MM.1S (cell line): ENCODE measurements around the gene FUOM.

Experiments used
- DNase-seq: peaks from one replicate; pipeline ENCODE4 v3.0.0-alpha.2; 2015
- H2AFZ ChIP-seq: fragments of 300-600 bp; sonication (generic); 2 replicates; pipeline ENCODE4 v1.6.0; 2016; ENCODE audit warnings: antibody characterized with exemption, low read length
- H3F3A ChIP-seq: fragments of 300-600 bp; sonication (generic); 2 replicates; pipeline ENCODE4 v1.6.1; 2016; ENCODE audit warnings: mild to moderate bottlenecking, antibody characterized with exemption, low read length, moderate library complexity, mixed read lengths; ENCODE audit not compliant: insufficient read depth
- H3K27ac ChIP-seq: fragments of 300-600 bp; sonication (generic); 2 replicates; pipeline ENCODE4 v1.5.1; 2016; ENCODE audit warnings: mild to moderate bottlenecking, low read length
- H3K27me3 ChIP-seq: fragments of 300-600 bp; sonication (generic); replicated peaks from 2 replicates; pipeline ENCODE4 v1.6.0; 2016; ENCODE audit warnings: low read length; ENCODE audit not compliant: insufficient read depth
- H3K36me3 ChIP-seq: fragments of 300-600 bp; sonication (generic); replicated peaks from 2 replicates; pipeline ENCODE4 v1.6.1; 2016; ENCODE audit warnings: mild to moderate bottlenecking, low read length, mixed read lengths; ENCODE audit not compliant: insufficient read depth
- H3K4me1 ChIP-seq: fragments of 300-600 bp; sonication (generic); 2 replicates; pipeline ENCODE4 v1.6.1; 2016; ENCODE audit warnings: low read length, mixed read lengths
- H3K4me2 ChIP-seq: fragments of 300-600 bp; sonication (generic); 2 replicates; pipeline ENCODE4 v1.6.0; 2016; ENCODE audit warnings: low read depth, low read length
- H3K4me3 ChIP-seq: fragments of 300-600 bp; sonication (generic); 2 replicates; pipeline ENCODE4 v1.5.1; 2016; ENCODE audit warnings: low read length, mixed read lengths
- H3K79me2 ChIP-seq: fragments of 300-600 bp; sonication (generic); 2 replicates; pipeline ENCODE4 v1.6.1; 2016; ENCODE audit warnings: mixed run types, low read length, mixed read lengths
- H3K9ac ChIP-seq: fragments of 300-600 bp; sonication (generic); 2 replicates; pipeline ENCODE4 v1.6.1; 2016; ENCODE audit warnings: low read length, mixed read lengths
- H3K9me2 ChIP-seq: fragments of 300-600 bp; sonication (generic); replicated peaks from 2 replicates; pipeline ENCODE4 v1.6.1; 2016; ENCODE audit warnings: mild to moderate bottlenecking, low read length, mixed read lengths; ENCODE audit not compliant: insufficient read depth
- H3K9me3 ChIP-seq: fragments of 300-600 bp; sonication (generic); replicated peaks from 2 replicates; pipeline ENCODE4 v1.6.1; 2016; ENCODE audit warnings: mild to moderate bottlenecking, low read length, mixed read lengths; ENCODE audit not compliant: insufficient read depth
- H4K20me1 ChIP-seq: fragments of 300-600 bp; sonication (generic); 2 replicates; pipeline ENCODE4 v1.6.1; 2016; ENCODE audit warnings: mild to moderate bottlenecking, low read length, moderate library complexity, mixed read lengths; ENCODE audit not compliant: insufficient read depth
- EZH2 ChIP-seq: fragments of 300-600 bp; sonication (generic); optimal IDR thresholded peaks from 2 replicates; pipeline ENCODE3; 2017; ENCODE audit warnings: low read depth, mild to moderate bottlenecking, antibody characterized with exemption, low read length, mixed read lengths
- EZH2phosphoT487 ChIP-seq: fragments of 300-600 bp; sonication (generic); IDR thresholded peaks from 2 replicates; pipeline ENCODE4 v1.6.1; 2018; ENCODE audit warnings: antibody characterized with exemption, low read length
- TF ChIP-seq, protein P1 (sequence below): fragments of 300-600 bp; sonication (generic); IDR thresholded peaks from 2 replicates; pipeline ENCODE4 v1.5.1; 2016; ENCODE audit warnings: antibody characterized with exemption, low read length, mixed read lengths

Gene FUOM

DNA sequence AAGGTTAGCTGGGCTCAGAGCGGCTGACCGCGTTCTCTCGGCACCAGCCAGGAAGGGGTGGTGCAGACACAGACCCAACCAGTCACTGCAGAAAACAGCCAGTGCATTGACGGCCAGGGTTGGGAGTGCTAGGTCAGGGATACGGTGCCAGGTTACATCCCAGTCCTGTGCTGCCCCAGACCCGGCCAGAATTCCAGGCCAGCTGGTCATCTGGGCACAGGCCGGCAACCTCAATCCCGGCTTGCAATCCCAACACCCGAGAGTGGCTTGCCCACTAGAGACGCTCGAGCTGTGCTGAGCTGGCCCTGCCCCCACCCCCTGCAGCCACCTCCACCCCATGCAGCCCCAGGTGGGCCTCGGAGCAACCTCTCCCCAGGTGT lies 6.9 kb downstream of the FUOM start:
- H2AFZ ChIP-seq, result no peak overlapping the region
- H3K9me2 ChIP-seq, result no peaks in the 10 kb centered on the region
- TF ChIP-seq, protein P1, sequence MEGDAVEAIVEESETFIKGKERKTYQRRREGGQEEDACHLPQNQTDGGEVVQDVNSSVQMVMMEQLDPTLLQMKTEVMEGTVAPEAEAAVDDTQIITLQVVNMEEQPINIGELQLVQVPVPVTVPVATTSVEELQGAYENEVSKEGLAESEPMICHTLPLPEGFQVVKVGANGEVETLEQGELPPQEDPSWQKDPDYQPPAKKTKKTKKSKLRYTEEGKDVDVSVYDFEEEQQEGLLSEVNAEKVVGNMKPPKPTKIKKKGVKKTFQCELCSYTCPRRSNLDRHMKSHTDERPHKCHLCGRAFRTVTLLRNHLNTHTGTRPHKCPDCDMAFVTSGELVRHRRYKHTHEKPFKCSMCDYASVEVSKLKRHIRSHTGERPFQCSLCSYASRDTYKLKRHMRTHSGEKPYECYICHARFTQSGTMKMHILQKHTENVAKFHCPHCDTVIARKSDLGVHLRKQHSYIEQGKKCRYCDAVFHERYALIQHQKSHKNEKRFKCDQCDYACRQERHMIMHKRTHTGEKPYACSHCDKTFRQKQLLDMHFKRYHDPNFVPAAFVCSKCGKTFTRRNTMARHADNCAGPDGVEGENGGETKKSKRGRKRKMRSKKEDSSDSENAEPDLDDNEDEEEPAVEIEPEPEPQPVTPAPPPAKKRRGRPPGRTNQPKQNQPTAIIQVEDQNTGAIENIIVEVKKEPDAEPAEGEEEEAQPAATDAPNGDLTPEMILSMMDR, result no peak
- no peak for TF ChIP-seq EZH2phosphoT487
- no peak for TF ChIP-seq EZH2
- no peaks in the 10 kb centered on the region for H3K4me1 ChIP-seq
- no peaks in the 10 kb centered on the region for H3F3A ChIP-seq
- H3K27me3 ChIP-seq, result peaks cover 25% of the 10 kb centered on the region
- H3K36me3 ChIP-seq, result no peaks in the 10 kb centered on the region
- no peak for DNase-seq
- no peaks in the 10 kb centered on the region for H4K20me1 ChIP-seq
- no peak overlapping the region for H3K27ac ChIP-seq
- no peaks in the 10 kb centered on the region for H3K79me2 ChIP-seq
- no peaks in the 10 kb centered on the region for H3K9me3 ChIP-seq
- H3K9ac ChIP-seq, result no peak overlapping the region
- H3K4me2 ChIP-seq, result no peak overlapping the region
- no peak overlapping the region for H3K4me3 ChIP-seq

DNA sequence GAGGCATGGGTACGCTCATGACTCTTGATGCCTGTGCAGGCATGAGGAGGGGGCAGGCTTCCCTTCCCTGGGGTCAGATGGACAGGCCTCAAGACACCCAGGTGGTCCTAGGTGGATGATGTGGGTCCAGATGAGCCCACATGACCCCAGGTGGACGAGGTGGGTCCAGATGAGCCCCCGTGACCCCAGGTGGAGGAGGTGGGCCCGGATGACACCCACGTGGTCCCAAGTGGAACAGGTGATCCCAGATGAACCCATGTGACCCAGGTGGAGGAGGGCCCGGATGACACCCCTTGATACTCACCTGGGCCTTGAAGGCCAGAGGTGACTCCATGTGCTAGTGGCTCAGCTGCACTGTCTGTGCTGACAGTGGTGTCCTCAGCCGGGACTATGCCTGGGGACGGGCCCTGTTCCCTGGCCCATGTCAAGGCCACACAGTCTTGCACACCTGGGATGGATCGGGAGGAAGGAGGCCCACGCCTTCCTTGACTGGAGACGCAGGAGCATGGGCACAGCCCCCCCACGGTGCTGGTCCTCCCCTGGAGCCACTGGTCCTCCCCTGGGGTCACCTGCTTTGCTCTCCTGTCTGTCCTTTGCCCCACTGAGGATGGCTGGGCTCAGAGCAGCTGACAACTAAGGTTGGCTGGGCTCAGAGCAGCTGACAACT lies 7.4 kb downstream of the FUOM start:
- H3K27me3 ChIP-seq, result peaks cover 30% of the 10 kb centered on the region
- H3K79me2 ChIP-seq, result no peaks in the 10 kb centered on the region
- no peak overlapping the region for H3K4me2 ChIP-seq
- H3F3A ChIP-seq, result no peaks in the 10 kb centered on the region
- no peaks in the 10 kb centered on the region for H3K36me3 ChIP-seq
- no peak overlapping the region for H2AFZ ChIP-seq
- no peak for DNase-seq
- no peak overlapping the region for H3K9ac ChIP-seq
- H4K20me1 ChIP-seq, result no peaks in the 10 kb centered on the region
- no peaks in the 10 kb centered on the region for H3K9me2 ChIP-seq
- TF ChIP-seq EZH2phosphoT487 (no peak), EZH2 (no peak)
- TF ChIP-seq, protein P1, result no peak
- H3K27ac ChIP-seq, result no peak overlapping the region
- no peaks in the 10 kb centered on the region for H3K4me1 ChIP-seq
- H3K4me3 ChIP-seq, result no peak overlapping the region
- H3K9me3 ChIP-seq, result no peaks in the 10 kb centered on the region

DNA sequence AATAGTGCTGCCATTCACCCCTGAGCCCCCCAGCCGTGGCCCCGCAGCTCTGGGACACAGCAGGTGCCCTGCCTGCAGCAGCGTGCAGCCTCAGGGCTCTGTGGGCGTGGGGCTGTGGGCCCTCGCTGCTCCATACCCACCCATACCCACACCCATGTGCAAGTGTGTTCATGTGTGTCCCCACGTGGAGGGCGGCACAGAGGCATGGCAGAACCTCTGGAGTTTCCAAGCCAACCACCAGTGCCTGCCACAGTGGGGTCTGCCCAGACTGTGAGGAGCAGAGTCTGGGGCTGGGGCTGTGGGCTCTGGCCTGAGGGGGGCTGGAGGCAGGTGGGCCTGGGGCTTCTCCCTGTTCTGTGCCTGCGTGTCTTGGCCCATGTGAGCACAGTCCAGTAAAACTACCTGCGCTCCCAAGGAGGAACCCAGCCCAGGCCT lies 8.2 kb downstream of the FUOM start:
- TF ChIP-seq EZH2phosphoT487, result no peak
- TF ChIP-seq, protein P1, result no peak
- TF ChIP-seq EZH2, result no peak

More for the DNA sequence above, 8.2 kb downstream of the FUOM start:
- no peaks in the 10 kb centered on the region for H3K36me3 ChIP-seq
- no peaks in the 10 kb centered on the region for H3F3A ChIP-seq
- no peaks in the 10 kb centered on the region for H3K9me2 ChIP-seq
- no peak overlapping the region for H3K27ac ChIP-seq
- DNase-seq, result no peak
- no peaks in the 10 kb centered on the region for H3K4me1 ChIP-seq
- H3K27me3 ChIP-seq, result peaks cover 39% of the 10 kb centered on the region
- no peaks in the 10 kb centered on the region for H4K20me1 ChIP-seq
- no peak overlapping the region for H3K4me3 ChIP-seq
- H3K9me3 ChIP-seq, result no peaks in the 10 kb centered on the region
- H3K79me2 ChIP-seq, result no peaks in the 10 kb centered on the region
- H3K9ac ChIP-seq, result no peak overlapping the region
- H2AFZ ChIP-seq, result no peak overlapping the region
- no peak overlapping the region for H3K4me2 ChIP-seq
